SK-N-SH (cell line): Measurements from ENCODE around the gene KRTAP4-4.
"Not testable (repeated sequence)": the region's sequence is repeated elsewhere in the genome, so short reads cannot be mapped to it uniquely, and the experiment has no call there.

ENCODE experiments used
- EP300 ChIP-seq, 2 experiments: IDR thresholded peaks; 2 replicates each; pipeline versions ENCODE4 v1.4.0 to v1.6.1; 2012; ENCODE audit warnings: borderline replicate concordance in 1 of 2, low read depth in 1 of 2, low read length in 1 of 2
- GABPA ChIP-seq: IDR thresholded peaks from 2 replicates; pipeline ENCODE4 v1.4.0; 2012; ENCODE audit warnings: low read depth, mild to moderate bottlenecking
- MXI1 ChIP-seq: IDR thresholded peaks from 2 replicates; pipeline ENCODE4 v1.6.1; 2012; ENCODE audit warnings: mild to moderate bottlenecking, low read depth, low read length, improper control_type of control experiment
- NFIC ChIP-seq: IDR thresholded peaks from 2 replicates; pipeline ENCODE4 v1.4.0; 2012; ENCODE audit warnings: borderline replicate concordance
- POLR2AphosphoS5 ChIP-seq: IDR thresholded peaks from 2 replicates; pipeline ENCODE4 v1.6.1; 2012; ENCODE audit warnings: low read depth, low read length
- RAD21 ChIP-seq: IDR thresholded peaks from 2 replicates; pipeline ENCODE4 v1.6.1; 2012; ENCODE audit warnings: mild to moderate bottlenecking, low read length
- RCOR1 ChIP-seq: fragments of 150-350 bp; IDR thresholded peaks from 2 replicates; pipeline ENCODE4 v1.6.1; 2017; ENCODE audit warnings: antibody characterized with exemption, low read length
- SIN3A ChIP-seq: IDR thresholded peaks from 2 replicates; pipeline ENCODE4 v1.6.1; 2012; ENCODE audit warnings: low read depth, mild to moderate bottlenecking, low read length, moderate library complexity, borderline replicate concordance
- SMC3 ChIP-seq: IDR thresholded peaks from 2 replicates; pipeline ENCODE4 v1.6.1; 2012; ENCODE audit warnings: low read depth, low read length, improper control_type of control experiment
- TEAD4 ChIP-seq: IDR thresholded peaks from 2 replicates; pipeline ENCODE4 v1.4.0; 2012; ENCODE audit warnings: mild to moderate bottlenecking, borderline replicate concordance; ENCODE audit not compliant: insufficient read depth
- TF ChIP-seq, protein P1 (sequence below): fragments of 200-600 bp; sonication (generic); IDR thresholded peaks from 2 replicates; pipeline ENCODE4 v1.6.1; 2017; ENCODE audit warnings: antibody characterized with exemption, mild to moderate bottlenecking, moderate library complexity
- TF ChIP-seq, protein P2 (sequence below): IDR thresholded peaks from 2 replicates; pipeline ENCODE4 v1.6.1; 2012; ENCODE audit warnings: mild to moderate bottlenecking, low read depth, low read length, moderate library complexity
- TF ChIP-seq, protein P3 (sequence below): fragments of 150-350 bp; IDR thresholded peaks from 2 replicates; pipeline ENCODE4 v1.6.1; 2017; ENCODE audit warnings: antibody characterized with exemption, low read length, low read depth, borderline replicate concordance

DNA sequence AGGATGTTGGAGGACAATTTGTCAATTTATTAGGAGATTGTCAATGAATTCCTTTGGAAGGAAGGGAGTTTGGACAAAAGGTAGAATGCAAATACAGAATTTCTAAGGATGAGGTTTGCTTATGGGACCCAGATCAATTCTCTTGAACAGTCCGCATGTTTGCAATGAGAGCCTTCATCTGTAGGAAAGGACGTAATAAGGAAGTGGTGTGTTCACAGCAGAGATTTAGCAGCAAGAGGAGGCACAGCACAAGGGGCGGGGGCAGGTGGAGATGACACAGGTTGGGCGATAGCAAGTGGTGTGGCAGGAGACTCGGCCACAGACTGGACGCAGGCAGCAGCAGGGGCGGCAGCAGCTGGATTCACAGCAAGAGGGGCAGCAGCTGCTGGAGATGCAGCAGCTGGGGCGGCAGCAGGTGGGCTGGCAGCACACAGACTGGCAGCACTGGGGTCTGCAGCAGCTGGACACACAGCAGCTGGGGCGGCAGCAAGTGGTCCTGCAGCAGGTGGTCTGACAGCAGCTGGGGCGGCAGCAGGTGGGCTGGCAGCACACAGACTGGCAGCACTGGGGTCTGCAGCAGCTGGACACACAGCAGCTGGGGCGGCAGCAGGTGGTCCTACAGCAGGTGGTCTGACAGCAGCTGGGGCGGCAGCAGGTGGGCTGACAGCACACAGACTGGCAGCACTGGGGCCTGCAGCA, 37.1 kb downstream of the KRTAP4-4 start:
- TF ChIP-seq, protein P1, sequence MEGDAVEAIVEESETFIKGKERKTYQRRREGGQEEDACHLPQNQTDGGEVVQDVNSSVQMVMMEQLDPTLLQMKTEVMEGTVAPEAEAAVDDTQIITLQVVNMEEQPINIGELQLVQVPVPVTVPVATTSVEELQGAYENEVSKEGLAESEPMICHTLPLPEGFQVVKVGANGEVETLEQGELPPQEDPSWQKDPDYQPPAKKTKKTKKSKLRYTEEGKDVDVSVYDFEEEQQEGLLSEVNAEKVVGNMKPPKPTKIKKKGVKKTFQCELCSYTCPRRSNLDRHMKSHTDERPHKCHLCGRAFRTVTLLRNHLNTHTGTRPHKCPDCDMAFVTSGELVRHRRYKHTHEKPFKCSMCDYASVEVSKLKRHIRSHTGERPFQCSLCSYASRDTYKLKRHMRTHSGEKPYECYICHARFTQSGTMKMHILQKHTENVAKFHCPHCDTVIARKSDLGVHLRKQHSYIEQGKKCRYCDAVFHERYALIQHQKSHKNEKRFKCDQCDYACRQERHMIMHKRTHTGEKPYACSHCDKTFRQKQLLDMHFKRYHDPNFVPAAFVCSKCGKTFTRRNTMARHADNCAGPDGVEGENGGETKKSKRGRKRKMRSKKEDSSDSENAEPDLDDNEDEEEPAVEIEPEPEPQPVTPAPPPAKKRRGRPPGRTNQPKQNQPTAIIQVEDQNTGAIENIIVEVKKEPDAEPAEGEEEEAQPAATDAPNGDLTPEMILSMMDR, result not testable (repeated sequence)
- not testable (repeated sequence) for TF ChIP-seq TEAD4; GABPA; MXI1; RAD21; SMC3; POLR2AphosphoS5; SIN3A; RCOR1; NFIC; EP300 (IDR thresholded peaks at IDR 0.05; ENCODE audit: borderline replicate concordance in 1 of 2, low read depth in 1 of 2, low read length in 1 of 2)
- TF ChIP-seq, protein P2, sequence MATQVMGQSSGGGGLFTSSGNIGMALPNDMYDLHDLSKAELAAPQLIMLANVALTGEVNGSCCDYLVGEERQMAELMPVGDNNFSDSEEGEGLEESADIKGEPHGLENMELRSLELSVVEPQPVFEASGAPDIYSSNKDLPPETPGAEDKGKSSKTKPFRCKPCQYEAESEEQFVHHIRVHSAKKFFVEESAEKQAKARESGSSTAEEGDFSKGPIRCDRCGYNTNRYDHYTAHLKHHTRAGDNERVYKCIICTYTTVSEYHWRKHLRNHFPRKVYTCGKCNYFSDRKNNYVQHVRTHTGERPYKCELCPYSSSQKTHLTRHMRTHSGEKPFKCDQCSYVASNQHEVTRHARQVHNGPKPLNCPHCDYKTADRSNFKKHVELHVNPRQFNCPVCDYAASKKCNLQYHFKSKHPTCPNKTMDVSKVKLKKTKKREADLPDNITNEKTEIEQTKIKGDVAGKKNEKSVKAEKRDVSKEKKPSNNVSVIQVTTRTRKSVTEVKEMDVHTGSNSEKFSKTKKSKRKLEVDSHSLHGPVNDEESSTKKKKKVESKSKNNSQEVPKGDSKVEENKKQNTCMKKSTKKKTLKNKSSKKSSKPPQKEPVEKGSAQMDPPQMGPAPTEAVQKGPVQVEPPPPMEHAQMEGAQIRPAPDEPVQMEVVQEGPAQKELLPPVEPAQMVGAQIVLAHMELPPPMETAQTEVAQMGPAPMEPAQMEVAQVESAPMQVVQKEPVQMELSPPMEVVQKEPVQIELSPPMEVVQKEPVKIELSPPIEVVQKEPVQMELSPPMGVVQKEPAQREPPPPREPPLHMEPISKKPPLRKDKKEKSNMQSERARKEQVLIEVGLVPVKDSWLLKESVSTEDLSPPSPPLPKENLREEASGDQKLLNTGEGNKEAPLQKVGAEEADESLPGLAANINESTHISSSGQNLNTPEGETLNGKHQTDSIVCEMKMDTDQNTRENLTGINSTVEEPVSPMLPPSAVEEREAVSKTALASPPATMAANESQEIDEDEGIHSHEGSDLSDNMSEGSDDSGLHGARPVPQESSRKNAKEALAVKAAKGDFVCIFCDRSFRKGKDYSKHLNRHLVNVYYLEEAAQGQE, result not testable (repeated sequence)
- TF ChIP-seq, protein P3, sequence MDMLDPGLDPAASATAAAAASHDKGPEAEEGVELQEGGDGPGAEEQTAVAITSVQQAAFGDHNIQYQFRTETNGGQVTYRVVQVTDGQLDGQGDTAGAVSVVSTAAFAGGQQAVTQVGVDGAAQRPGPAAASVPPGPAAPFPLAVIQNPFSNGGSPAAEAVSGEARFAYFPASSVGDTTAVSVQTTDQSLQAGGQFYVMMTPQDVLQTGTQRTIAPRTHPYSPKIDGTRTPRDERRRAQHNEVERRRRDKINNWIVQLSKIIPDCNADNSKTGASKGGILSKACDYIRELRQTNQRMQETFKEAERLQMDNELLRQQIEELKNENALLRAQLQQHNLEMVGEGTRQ, result not testable (repeated sequence)
